M059J (cell line): ENCODE measurements around the gene GRAP2. TPM values are rescaled to one million over a fixed set of nuclear protein-coding genes. Genes with fewer than 3 reads are reported as not detected.
"Not testable (repeated sequence)": the region's sequence is repeated elsewhere in the genome, so short reads cannot be mapped to it uniquely, and the experiment has no call there.

Experiments used
- DNase-seq: peaks from one replicate; pipeline ENCODE4 v3.0.0-alpha.2; 2012; ENCODE audit warnings: low read depth
- total RNA-seq: library from RNA; depleted of rRNA; stranded (reverse); fragments of >200 nt; shearing (Covaris generic); gene quantifications from 2 replicates; pipeline ENCODE4 v1.2.3, GENCODE V29; 2014; rRNA removed

Gene GRAP2
- total RNA-seq: 0.15 and 0.22 TPM in 2 replicates

DNA sequence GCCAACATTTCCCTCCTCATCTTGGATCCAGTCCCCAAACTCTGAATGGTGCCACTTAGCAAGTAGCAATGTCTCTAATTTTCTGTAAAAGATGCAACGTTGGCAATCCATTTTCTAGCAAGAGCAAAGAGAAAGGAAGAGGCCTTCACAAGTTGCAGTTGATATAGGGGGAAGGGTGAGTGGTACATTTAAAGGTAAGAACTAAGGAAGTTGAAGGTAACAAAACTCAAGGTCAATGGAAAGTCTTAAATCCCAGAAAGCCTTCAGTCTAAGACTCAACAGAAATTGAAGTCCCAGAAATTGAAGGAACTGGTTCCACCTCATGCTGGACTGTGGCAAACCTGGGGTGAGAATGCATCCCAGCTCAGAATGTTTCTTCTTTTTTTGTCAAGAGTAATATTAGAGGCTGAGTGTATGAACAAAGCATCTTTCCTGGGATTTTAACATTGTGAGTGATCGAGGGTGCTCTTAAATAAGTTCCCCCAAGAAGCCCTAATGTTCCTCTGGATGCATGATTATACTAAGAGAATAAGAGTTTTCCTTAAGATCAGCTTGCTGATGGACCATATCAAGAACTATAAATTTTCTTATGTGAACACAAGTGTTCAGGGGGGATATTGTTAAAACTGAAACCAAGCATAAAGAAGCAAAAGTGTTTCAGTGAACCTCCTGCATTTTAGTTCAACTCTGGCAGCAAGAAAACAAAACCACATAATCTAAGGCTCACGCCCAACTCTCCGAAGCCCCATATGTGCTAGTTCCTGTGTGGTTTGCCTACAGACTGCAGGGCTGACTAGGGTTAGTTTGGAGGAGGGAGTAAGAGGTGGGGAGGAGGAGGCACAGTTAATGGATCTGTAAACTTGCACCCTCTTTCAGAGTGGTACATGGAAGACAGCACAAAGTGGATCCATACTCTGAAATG lies at the start of gene GRAP2:
Gene GRAP2, plus strand, starts transcription at position 779 of the 922 bp plus-strand sequence. CDS start 46,023 bp downstream, outside the sequence.
- no peak for DNase-seq

DNA sequence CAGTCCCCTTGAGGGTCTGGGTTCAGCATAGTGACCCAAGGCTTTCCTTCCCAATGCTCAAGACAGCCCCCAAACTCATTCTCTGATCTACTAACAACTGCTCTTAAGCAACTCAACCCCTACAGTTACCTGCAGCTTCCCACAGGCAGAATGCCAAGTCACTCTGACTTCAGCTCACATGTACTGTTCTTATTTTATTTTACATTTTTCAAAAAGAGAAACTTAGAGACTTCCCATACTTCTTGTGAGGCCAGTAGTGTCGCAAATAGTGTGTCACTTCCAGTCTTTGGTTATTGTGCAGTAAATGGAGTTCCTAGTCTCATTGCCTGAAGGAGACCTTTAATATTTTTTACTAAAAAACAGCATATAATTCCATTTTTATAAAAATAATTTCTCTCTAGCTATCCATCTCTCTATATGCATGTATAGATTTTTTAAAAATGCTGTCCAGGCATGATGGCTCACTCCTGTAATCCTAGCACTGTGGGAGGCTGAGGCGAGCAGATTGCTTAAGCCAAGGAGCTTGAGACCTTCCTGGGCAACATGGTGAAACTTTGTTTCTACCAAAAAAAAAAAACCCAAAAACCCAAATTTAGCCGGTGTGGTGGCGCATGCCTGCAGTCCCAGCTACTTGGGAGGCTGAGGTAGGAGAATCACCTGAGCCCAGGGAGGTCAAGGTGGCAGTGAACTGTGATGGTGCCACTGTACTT lies 49.1 kb upstream of the GRAP2 start:
- DNase-seq: no peak

DNA sequence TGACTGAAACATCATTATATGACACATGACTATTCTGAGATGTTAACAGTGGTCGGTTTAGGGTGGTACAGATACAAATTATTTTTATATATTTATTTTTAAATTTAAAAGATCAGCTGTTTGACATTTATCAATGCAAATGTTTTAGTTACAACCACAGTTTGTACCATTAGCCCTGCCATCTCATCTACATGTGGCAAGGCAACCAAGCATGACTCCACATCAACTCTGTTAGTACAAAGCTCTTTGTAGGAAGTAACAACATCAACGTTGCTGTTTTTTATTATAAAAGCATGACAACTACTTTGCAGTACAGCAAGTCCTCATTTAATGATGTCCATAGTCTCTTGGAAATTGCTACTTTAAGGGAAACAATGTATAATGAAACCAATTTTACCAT lies 48.1 kb upstream of the GRAP2 start:
- DNase-seq: no peak

DNA sequence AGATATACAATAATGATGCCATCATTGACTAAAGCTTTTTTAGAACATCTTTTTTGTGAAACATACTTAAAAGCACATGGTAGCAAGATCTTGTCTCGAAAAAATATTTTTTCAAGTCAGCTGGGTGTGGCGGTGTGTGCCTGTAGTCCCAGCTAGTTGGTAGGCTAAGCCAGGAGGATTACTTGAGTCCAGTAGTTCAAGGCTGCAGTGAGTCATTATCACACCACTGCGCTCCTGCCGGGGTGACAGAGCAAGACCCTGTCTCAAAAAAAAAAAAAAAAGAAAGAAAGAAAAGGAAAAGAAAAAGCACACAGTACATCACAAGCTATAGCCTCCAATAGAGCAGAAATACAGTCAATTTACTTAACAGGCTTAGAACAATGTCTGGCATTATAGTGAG lies 44.3 kb upstream of the GRAP2 start:
- DNase-seq: no peak

DNA sequence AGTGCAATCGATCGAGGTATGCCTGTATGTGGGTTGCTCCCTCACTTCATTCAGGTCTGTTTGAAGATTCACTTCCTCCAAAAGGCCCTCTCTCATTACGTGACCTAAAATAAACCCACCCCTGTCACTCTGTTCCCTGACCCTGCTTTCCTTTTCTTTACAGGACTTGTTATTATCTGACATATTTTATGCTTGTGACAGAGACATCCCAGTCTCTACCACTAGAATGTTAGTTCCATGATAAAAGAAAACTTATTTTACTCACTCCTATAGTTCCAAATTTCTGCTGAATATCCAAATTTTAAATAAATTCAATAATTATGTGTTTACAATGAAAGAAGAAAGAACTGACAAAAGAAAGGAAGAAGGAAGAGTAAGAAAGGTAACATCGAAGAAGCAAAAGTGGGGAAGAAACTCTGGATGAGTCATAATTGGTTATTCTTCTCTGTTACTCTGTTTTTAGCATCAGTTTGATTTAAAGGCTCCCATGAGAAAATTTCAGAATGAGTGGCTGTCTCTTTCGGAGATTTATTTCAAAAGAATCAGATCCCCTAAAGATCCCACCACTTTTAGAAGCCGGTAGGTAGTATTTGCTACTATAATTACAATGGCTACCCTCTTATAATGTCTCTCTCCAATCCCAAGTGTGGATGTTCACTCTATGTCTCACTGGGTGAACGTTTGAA lies 40.8 kb upstream of the GRAP2 start:
- no peak for DNase-seq

DNA sequence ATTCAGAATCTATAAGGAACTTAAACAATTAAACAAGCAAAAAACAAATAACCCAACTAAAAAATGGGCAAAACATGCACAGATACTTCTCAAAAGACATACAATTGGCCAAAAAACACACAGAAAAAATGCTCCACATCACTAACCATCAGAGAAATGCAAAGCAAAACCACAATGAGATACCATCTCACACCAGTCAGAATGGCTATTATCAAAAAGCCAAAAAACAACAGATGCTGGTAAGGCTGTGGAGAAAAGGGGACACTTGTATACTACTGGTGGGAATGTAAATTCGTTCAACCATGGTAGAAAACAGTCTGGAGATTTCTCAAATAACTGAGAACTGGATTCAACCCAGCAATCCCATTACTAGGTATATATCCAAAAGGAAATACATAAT lies 32.1 kb upstream of the GRAP2 start:
- DNase-seq: no peak

DNA sequence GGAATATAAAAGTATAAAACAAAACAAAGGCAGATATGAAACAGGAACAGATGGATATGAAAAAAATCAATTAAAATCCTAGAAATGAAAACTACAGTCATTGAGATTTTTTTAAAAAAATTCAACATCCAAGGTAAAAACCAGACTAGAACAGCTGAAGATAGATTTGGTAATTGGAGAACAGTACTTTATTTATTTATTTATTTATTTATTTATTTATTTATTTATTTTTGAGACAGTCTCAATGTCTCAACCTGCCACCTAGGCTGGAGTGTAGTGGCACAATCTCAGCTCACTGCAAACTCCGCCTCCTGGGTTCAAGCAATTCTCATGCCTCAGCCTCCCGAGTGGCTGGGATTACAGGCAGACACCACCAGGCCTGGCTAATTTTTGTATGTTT lies 31.1 kb upstream of the GRAP2 start:
- not testable (repeated sequence) for DNase-seq

DNA sequence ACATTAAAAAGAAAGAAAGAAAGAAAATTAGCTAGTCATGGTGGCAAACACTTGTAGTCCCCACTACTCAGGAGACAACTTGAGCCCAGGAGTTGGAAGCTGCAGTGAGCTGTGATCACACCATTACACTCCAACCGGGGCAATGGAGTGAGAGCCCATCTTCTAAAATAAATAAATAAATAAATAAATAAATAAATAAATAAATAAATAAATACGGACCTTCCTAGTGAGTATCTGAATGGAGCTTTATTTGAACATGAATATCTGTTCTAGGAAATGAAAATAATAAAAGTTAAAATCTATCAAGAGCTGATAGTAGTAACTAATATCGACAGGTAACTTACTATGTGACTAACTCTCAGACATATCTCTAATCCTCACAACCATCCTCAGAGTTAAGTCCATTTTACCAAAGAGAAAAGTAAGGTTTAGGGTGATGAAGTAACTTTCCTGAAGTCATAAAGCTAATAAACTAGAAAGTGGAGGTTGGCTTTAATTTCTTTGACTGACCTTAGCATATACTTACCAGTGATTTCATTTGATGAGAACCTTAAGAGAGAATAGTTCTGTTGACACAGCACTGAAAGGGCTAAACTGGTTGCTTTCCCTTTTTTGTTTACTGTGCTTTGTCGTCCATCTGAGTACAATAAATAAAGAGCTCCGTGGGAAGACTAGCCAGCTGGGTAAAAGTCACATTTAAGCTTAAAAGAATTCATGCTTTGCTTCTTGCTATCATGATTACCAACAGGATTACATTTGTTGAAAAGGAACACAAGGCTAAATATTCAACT lies 29.7 kb upstream of the GRAP2 start:
- no peak for DNase-seq

DNA sequence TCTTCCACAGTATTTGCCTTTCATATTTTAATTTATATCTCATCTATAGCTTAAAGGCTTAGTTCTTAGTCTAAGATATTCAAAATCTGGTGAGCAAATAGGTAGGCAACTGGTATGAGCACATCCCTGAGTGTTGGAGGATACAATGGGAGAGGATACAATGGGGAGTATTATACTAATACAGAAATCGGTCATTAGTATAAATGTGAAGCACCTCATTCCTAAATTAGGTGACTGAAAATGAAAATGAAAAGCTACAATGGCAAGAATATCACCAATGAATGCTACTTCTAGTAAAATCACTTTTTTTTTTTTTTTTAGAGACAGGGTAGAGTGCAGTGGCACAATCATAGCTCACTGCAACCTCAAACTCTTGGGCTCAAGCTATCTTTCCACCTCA lies 28.3 kb upstream of the GRAP2 start:
- DNase-seq: no peak

DNA sequence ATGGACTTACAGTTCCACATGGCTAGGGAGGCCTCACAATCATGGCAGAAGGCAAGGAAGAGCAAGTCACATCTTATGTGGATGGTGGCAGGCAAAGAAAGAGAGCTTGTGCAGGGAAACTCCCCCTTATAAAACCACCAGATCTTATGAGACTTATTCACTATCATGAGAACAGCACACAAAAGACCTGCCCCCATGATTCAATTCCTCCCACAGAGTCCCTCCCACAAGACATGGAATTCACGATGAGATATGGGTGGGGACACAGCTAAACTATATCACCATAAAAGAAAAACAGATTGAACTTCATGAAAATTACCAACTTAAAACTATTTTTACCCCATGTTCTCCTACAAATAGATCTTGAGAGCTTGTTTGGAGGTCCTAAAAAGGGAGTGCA lies 26.9 kb upstream of the GRAP2 start:
- DNase-seq: no peak

DNA sequence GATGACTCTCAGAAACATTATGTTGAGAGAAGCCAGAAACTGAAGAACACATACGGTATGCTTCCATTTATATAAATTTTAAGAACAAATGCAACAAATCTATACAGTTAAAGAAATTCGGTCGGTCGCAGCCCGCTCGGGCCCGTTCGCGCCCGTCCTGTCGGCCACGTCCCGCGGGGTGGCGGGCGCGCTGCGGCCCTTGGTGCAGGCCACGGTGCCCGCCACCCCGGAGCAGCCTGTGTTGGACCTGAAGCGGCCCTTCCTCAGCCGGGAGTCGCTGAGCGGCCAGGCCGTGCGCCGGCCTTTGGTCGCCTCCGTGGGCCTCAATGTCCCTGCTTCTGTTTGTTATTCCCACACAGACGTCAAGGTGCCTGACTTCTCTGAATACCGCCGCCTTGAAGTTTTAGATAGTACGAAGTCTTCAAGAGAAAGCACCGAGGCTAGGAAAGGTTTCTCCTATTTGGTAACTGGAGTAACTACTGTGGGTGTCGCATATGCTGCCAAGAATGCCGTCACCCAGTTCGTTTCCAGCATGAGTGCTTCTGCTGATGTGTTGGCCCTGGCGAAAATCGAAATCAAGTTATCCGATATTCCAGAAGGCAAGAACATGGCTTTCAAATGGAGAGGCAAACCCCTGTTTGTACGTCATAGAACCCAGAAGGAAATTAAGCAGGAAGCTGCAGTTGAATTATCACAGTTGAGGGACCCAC lies 25.6 kb upstream of the GRAP2 start:
- DNase-seq: not testable (repeated sequence)

DNA sequence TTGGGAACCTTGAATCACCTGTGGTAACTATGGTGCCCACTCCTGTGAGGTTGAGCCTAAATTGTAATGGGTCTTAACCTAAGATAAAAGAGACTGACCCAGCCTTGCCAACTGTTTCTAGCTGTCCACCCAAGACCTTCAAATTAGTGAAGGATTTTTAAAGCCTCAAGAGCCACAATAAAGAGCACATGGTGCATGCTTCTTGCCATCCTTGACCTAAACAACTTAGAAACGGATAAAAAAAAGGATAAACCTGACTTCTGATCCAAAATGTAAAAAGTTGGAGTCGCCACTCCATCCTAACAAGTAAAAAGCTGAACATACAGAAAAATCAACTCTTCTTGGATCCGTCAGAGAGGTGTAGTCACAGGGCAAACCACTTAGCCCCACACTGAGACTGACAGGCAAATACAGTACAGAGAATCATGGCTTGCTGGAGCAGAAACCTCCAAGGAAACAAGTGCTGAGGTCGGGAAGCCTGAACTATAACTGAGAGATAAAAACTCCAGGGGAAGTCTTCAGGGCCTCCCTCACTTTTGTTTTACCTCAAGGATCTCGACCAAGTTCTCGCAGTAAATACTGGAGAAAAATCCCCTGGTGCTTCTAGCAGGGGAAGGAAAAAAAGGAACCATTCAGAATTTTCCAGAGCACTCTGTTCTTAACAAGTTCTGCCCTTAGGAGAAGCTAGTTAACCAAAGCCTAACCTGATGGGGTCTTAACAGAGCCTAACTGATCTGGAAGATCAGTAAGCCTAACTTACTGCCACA lies 23.6 kb upstream of the GRAP2 start:
- no peak for DNase-seq

DNA sequence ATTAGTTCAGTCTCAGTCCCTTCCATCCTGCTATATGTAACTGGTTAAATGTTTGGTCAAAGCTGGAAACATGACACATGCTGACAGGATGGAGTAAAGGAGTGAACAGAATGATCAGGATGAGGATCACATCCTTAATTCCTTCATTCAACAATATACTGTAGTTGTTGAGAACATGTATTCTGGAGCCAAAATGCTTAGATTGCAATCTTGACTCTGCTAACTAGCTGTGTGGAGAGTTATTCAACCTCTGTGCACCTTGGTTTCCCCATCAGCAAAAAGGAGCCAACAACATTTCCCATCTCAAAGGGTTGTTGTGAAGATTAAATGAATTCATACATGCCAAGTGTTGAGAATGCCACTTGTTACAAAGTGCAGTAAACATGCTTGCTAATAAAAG lies 20.2 kb upstream of the GRAP2 start:
- no peak for DNase-seq

DNA sequence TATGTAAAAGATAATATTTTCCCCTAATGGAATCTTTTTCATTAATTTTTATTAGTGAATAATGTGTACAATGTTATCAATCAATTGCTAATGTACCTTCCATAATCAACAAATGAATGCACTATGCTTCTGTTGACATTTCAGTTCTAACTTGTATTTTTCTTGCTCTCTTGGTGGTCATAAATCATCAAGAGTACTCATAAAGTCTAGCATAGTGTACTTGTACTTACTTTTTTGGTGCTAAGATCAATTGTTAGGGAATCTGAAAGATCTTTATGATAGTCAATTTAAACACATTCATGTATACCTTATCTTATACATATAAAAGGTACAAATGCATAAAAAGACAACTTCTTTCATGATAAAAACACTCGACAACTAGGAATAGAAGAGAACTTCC lies 17.8 kb upstream of the GRAP2 start:
- no peak for DNase-seq

DNA sequence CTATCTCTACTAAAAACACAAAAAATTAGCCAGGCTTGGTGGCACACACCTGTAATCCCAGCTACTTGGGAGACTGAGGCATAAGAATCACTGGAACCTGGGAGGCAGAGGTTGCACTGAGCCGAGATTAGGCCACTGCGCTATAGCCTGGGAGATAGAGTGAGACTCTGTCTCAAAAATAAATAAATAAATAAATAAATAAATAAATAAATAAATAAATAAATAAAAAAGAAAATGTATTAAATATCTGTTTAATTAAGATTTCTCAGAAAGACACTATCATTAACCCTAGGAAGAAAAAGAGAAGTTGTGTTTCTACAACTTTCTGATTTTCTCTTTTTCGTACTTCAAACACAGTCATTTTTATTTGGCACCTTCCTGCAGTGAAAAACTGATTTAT lies 11.0 kb upstream of the GRAP2 start:
- not testable (repeated sequence) for DNase-seq

DNA sequence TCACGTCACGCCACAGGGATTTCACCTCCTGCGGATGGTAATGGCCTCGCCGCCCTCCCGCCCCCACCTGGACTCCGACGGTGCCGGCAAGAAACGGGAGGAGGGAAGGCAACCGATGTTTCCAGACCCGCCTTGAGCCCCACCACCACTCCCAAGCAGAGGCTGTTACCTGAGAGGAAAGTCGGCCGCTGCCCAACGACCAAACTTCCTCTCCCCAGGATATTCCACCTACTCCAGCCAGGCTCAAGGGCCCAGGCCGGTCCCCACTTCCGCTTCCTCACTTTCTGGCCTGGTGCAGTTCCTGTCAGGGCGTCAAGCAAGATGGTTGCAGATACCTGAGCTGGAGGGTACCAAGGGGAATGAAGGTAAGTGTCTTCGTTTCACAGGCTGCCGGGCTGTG lies 7.4 kb upstream of the GRAP2 start, which contains the start of gene ENTHD1:
Gene ENTHD1, minus strand, starts transcription at position 235 of the 400 bp plus-strand sequence. CDS start 6,012 bp downstream, outside the sequence.
- no peak for DNase-seq

DNA sequence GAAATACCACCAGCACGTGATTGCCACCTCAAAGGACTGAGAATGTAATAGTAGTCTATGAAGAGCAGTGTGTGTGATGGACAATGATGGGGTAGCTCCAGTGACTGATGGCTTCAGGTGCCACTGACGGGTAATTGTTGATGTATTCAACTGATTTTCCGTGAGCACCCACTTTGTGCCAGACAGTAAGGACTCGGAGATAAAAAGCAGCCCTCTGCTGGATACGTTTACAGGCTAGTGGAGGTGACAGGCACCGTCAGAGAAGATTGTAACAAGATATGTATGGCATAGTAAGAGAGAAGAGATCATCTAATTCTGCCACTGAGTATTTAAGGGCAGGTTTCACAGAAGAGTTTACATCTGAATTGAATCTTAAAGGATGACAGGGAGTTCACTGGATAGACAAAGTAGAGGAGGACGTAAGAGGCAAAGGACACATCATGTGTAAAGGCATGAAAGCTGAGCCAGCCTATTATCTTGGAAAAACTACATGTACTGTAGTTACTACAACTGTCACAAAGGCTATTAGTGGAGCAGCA lies 6.3 kb upstream of the GRAP2 start:
- no peak for DNase-seq

DNA sequence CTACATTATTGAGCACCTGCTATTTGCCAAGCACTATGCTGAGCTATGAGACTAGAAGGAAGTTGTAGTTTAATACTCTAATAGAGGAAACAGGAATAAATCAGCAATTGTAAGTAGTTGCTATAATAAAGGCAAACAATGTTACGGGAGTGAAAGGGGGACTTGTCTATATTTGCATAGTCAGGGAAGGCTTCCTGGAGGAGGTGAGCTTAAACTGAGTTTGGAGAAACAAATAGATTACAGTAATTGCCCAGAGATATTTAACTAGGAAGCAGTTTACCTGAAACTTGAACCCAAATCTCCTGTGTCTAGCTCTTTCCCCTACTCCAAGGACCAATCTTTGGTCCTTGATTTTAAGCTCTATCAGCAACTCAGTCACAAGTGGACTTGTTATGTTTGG lies 5.2 kb upstream of the GRAP2 start:
- DNase-seq: no peak

DNA sequence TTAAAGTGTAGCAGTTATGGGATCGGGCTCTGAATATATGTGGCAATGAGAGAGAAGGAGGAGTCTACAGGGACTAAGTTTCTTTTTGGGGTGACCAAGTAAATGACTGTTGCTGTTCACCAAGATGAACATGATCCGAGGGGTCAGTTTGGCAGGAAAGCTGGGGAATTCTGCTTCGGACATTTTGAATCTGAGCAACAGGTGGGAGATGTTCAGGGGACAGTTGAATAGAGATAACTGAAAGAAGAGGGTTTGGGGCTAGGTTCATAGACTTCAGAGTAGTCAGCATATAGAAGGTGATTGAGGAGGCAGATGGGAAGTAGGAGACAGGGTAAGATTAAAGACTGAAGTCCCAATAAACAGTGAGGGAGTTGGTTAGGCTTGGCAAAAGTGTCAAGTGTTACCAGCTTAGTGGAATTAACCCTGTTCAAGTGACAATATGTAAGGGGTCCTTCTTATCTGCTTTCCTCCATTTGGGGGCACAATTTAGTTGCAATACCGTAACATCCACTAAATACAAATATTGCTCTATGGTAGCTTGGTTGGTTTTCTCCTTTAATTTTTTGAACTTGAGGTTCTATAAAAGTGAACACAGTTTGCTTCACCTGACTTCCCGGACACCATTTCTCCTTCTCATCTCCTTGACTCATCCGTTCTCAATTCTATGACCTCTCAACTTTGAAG lies 4.4 kb upstream of the GRAP2 start:
- DNase-seq: no peak
